GM19452 (cell line): ENCODE measurements around the gene SNCG.
"Not testable (repeated sequence)": the region's sequence is repeated elsewhere in the genome, so short reads cannot be mapped to it uniquely, and the experiment has no call there.

Experiments
- ATAC-seq: cut with Tn5 transposase; IDR thresholded peaks from one replicate; pipeline ENCODE4 v1.9.1; 2021; ENCODE audit not compliant: unreplicated experiment

The SNCG gene

DNA sequence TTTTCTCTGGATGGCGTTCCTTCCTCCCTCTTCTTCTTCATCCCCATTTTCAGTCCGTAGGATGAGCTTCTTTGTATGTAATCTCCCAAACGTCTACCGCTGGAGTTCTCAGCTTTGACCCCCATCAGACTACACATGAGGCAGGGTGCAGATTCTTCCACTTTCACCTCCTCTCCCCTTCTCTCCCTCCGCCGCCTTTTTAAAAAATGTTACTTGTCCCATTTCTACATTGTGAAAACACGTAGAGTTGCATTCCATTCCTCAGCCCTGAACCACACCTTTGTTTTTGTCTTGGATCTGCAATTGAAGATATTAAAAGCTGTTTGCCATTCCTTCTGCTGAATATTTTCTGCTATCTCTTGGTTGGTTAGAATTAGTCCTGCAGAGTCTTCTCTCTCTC lies 16.1 kb downstream of the SNCG start:
- no peak for ATAC-seq

- no peak for ATAC-seq
Observed at GRCh38 chr10:86976362-86977056, 18.1 kb downstream of the SNCG start.

GRCh38 chr10:86978457-86978856 lies 20.1 kb downstream of the SNCG start:
- ATAC-seq = not testable (repeated sequence)

GRCh38 chr10:86979296-86979818 lies 21.0 kb downstream of the SNCG start:
- no peak for ATAC-seq

DNA sequence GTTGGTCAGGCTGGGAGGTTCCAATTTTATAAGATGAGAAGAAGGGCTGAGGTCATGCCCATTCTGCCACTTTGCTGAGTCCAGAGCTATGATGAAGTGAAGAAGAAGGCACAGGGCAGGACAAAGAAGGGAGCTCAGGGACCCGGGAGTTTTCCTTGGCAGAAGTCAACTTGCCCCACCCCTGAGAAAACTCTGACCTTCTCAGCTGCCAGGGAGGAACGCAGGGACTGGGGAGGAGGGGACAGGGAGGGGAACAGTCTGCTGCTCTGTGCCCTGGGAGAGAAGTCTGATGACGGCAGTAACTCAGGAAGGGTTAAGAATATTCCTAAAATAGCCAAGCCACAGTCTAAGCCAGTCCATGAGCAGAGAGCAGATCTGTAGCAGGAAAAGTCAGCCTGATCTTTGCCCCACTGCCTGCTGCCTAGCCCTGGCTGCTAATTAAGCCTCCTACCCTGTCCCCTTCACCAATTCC lies 21.6 kb downstream of the SNCG start:
- no peak for ATAC-seq

DNA sequence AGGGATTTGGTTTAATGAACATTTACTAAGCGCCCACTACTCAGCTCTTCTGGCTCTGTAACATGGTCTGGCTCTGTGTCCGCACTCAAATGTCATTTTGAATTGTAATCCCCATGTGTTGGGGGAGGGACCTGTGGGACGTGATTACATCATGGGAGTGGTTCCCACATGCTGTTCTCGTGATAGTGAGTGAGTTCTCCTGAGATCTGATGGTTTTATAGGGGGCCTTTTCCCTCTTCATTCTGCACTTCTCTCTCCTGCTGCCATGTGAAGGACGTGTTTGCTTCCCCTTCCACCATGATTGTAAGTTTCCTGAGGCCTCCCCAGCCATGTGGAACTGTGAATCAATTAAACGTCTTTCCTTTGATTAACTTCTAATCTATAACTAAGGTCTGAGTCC lies 22.6 kb downstream of the SNCG start:
- ATAC-seq = not testable (repeated sequence)

- no peak for ATAC-seq
Observed at GRCh38 chr10:86981716-86982115, 23.3 kb downstream of the SNCG start.

DNA sequence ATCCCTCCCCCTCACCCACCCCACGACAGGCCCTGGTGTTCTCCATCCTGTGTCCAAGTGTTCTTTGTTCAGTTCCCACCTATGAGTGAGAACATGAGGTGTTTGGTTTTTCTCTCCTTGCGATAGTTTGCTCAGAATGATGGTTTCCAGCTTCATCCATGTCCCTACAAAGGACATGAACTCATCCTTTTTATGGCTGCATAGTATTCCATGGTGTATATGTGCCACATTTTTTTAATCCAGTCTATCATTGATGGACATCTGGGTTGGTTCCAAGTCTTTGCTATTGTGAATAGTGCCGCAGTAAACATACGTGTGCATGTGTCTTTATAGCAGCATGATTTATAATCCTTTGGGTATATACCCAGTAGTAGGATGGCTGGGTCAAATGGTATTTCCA lies 26.1 kb downstream of the SNCG start:
- ATAC-seq = not testable (repeated sequence)

DNA sequence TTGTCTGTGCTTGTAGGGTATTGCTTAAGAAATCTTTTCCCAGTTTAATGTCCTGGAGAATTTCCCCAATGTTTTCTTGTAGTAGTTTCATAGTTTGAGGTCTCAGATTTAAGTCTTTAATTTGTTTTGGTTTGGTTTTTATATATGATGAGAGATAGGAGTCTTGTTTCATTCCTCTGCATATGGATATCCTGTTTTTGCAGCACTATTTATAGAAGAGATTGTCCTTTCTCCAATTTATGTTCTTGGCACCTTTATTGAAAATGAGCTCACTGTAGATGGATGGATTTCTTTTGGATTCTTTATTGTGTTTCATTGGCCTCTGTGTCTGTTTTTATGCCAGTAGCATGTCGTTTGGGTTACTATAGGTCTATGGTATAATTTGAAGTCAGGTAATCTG lies 30.1 kb downstream of the SNCG start:
- no peak for ATAC-seq

GRCh38 chr10:86991362-86991761 lies 33.0 kb downstream of the SNCG start:
- not testable (repeated sequence) for ATAC-seq

DNA sequence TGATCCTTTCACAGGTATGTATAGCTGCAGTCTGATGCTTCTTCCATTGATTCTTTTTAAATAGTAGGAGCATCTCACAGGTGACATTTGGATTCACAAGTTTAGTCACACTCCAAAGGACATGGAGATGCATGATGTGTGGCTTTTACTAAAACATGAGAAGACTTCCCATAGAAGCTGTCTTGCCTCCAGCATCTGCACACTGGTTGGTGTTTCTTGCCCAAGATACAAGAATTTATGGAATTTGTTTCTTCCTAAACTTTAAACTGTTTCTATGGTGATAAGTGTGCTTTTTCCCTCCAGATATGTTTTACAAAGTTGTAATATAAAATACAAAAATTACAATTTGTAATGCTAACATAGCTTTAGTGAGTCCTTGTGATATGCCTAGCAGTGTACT lies 34.1 kb downstream of the SNCG start:
- ATAC-seq = no peak

DNA sequence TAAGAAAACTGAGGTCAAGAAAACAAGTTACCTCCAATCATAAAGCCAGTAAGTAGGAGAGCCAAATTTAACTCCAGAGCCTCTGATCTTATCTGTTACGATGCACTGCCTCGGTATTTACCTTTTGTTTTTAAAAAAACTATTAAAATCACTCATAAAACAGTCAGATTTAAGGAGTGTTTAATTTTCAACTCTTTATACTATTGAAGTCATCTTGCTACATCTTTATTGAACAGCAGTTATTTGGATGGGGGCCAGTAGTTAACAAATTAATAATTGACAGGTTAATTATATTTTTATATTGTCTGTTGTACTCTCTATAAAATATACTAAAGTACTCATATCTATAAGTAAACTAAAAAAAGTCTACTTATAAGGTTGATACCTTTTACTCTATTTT lies 34.5 kb downstream of the SNCG start:
- ATAC-seq = no peak

GRCh38 chr10:86999802-87000403 lies 41.5 kb downstream of the SNCG start:
- not testable (repeated sequence) for ATAC-seq

DNA sequence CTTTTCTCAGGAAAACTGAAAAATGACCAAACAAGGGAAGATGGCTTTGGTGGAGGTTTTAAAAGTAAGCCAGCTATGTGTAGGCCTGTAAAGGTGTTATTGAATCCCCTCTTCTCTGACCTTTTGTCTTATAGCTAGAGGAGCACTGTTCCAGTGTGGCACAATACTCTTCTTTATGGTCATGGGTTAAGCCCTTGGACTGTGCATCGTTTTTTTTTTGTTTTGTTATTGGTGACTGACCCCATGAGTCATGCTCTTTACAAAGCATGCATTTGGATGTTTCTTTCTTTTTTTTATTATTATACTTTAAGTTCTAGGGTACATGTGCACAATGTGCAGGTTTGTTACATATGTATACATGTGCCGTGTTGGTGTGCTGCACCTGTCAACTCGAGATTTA lies 42.1 kb downstream of the SNCG start:
- no peak for ATAC-seq

DNA sequence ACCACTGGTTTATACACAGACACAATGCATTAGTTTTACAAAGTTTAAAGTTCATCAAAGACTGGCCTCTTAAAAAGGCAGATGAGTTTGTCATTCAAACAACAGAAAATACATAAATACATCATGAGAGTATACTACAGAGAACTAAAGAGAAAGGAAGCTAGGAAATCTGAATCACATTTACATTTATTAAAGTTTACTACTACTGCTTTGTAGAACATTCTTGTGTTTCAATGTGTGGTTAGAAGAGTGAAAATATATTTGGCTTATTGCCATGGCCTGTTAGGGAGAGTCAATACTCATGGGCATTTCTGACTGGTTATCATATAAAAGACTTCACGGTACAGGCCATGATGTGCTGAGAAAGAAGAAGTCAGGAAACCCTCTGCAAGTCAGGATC lies 48.7 kb downstream of the SNCG start:
- not testable (repeated sequence) for ATAC-seq

GRCh38 chr10:87007674-87008073 lies 49.3 kb downstream of the SNCG start:
- not testable (repeated sequence) for ATAC-seq

DNA sequence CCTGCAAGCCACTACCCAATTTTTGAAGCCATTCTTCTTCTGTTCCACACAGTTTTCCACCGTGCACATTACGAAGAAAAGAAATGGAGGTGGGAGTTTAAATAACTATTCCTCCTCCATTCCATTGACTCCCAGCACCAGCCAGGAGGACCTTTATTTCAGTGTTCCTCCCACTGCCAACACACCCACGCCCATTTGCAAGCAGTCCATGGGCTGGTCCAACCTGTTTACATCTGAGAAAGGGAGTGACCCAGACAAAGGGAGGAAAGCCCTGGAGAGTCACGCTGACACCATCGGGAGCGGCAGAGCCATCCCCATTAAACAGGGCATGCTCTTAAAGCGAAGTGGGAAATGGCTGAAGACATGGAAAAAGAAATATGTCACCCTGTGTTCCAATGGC lies 49.9 kb downstream of the SNCG start:
- not testable (repeated sequence) for ATAC-seq

- not testable (repeated sequence) for ATAC-seq
Observed at GRCh38 chr10:87009134-87009696, 50.8 kb downstream of the SNCG start.
